NCI-H2196 (cell line): Measurements from ENCODE around the gene ZNF569.
"Not testable (repeated sequence)": the region's sequence is repeated elsewhere in the genome, so short reads cannot be mapped to it uniquely, and the experiment has no call there.

Source experiments
- DNase-seq: peaks from one replicate; lab custom pipeline; 2025; ENCODE audit not compliant: unreplicated experiment; lab: John Stamatoyannopoulos, UW

The ZNF569 gene

GRCh38 chr19:37403403-37403802 is 63.8 kb downstream of the ZNF569 start:
- no peak for DNase-seq

GRCh38 chr19:37401078-37401477 is 66.2 kb downstream of the ZNF569 start:
- no peak for DNase-seq

GRCh38 chr19:37391399-37391798 is 75.8 kb downstream of the ZNF569 start:
- DNase-seq, result not testable (repeated sequence)

- DNase-seq, result no peak
These were observed 78.0 kb downstream of the ZNF569 start for GRCh38 chr19:37389234-37389633.

- peak; percentile 97 for DNase-seq
These were observed 96.2 kb downstream of the ZNF569 start, which contains the start of gene ZNF527 for GRCh38 chr19:37370880-37371661. TSS of gene ZNF527 (plus strand) at chr19:37371099. CDS start at chr19:37374199, 3,100 bp downstream.

GRCh38 chr19:37370386-37370879 is 96.8 kb downstream of the ZNF569 start:
- not testable (repeated sequence) for DNase-seq

GRCh38 chr19:37362733-37363132 is 104.5 kb downstream of the ZNF569 start:
- no peak for DNase-seq

- no peak for DNase-seq
These were observed 105.2 kb downstream of the ZNF569 start for GRCh38 chr19:37361994-37362393.
